PC-9 (cell line): ENCODE data around the gene SPAST.

Experiments used
- CTCF ChIP-seq: fragments of 200-600 bp; sonication (generic); conservative IDR thresholded peaks from 2 replicates; pipeline ENCODE4 v1.6.1; 2017; ENCODE audit warnings: mixed run types, antibody characterized with exemption, mild to moderate bottlenecking, moderate library complexity
- EZH2 ChIP-seq: fragments of 200-600 bp; sonication (generic); IDR thresholded peaks from 2 replicates; pipeline ENCODE4 v1.8.0; 2017; ENCODE audit warnings: antibody characterized with exemption, low read depth

GRCh38 chr2:32058130-32058529 lies 5.2 kb upstream of the SPAST start:
- TF ChIP-seq CTCF = no peak
- TF ChIP-seq EZH2 = no peak
